Measurements from ENCODE around the gene CRX.
"Not testable (repeated sequence)": the region's sequence is repeated elsewhere in the genome, so short reads cannot be mapped to it uniquely, and the experiment has no call there.

Gene CRX

GRCh38 chr19:47797996-47798903 lies 23.5 kb upstream of the CRX start:
- no peak overlapping the region for H3K4me3 ChIP-seq (ENCODE audit: low read depth, low read length)
- TF ChIP-seq CTCF (IDR thresholded peaks at IDR 0.05; ENCODE audit: borderline replicate concordance, insufficient read depth, low read depth, low read length), result no peak

GRCh38 chr19:47798904-47799266 lies 22.9 kb upstream of the CRX start:
- H3K4me3 ChIP-seq (ENCODE audit: low read depth, low read length), result no peak overlapping the region
- TF ChIP-seq CTCF (IDR thresholded peaks at IDR 0.05; ENCODE audit: borderline replicate concordance, insufficient read depth, low read depth, low read length), result no peak

GRCh38 chr19:47801270-47801669 lies 20.5 kb upstream of the CRX start:
- TF ChIP-seq CTCF (IDR thresholded peaks at IDR 0.05; ENCODE audit: borderline replicate concordance, insufficient read depth, low read depth, low read length), result no peak
- H3K4me3 ChIP-seq (ENCODE audit: low read depth, low read length), result no peak overlapping the region

- H3K4me3 ChIP-seq (ENCODE audit: low read depth, low read length), result no peak overlapping the region
- TF ChIP-seq CTCF (IDR thresholded peaks at IDR 0.05; ENCODE audit: borderline replicate concordance, insufficient read depth, low read depth, low read length), result no peak
These were observed 19.2 kb upstream of the CRX start for GRCh38 chr19:47802521-47803043.

- H3K4me3 ChIP-seq (ENCODE audit: low read depth, low read length), result not testable (repeated sequence)
These were observed 18.6 kb upstream of the CRX start for GRCh38 chr19:47803148-47803547.

GRCh38 chr19:47803671-47804070 lies 18.1 kb upstream of the CRX start:
- not testable (repeated sequence) for H3K4me3 ChIP-seq (ENCODE audit: low read depth, low read length)

GRCh38 chr19:47804451-47804850 lies 17.3 kb upstream of the CRX start, which contains the start of gene TPRX1:
TSS of gene TPRX1 (minus strand) at chr19:47804551. CDS start at chr19:47804539, 12 bp downstream.
- H3K4me3 ChIP-seq (ENCODE audit: low read depth, low read length), result not testable (repeated sequence)

- no peak overlapping the region for H3K4me3 ChIP-seq (ENCODE audit: low read depth, low read length)
- TF ChIP-seq CTCF (IDR thresholded peaks at IDR 0.05; ENCODE audit: borderline replicate concordance, insufficient read depth, low read depth, low read length), result no peak
These were observed 16.4 kb upstream of the CRX start for GRCh38 chr19:47805313-47805712.
